ENCODE measurements around the gene FLNB. TPM values are rescaled to one million over a fixed set of nuclear protein-coding genes. Genes with fewer than 3 reads are reported as not detected.

Gene FLNB
- total and polyA plus RNA-seq, 2 experiments from 2014 or later = 60.6 to 186 TPM

DNA sequence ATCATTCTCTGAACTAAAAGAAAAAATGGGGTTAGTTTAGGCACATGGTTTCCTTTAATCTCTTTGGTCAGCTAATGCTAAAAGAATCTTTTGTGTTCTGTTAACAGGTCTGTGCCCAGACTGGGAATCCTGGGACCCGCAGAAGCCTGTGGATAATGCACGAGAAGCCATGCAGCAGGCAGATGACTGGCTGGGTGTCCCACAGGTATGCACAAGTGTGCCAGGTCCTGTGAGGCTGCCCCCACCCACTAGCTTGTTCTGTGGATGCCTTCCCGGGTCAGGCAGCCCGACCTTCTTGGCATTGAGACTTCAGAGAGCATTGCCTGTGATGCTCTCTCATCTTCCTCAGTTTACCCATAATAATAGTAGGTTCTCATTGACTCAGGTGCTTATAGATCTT lies 70.4 kb downstream of the FLNB start:
- TF ChIP-seq EZH2phosphoT487 (IDR thresholded peaks at IDR 0.05; ENCODE audit: insufficient read depth, low read depth) = no peak
- no peak for TF ChIP-seq EZH2 (IDR thresholded peaks at IDR 0.05; ENCODE audit: insufficient read depth, poor library complexity, severe bottlenecking)
- Histone ChIP-seq H3K4me1 (ENCODE audit: insufficient read depth) (peaks cover 3% of the 10 kb centered on the region; the same call in 1 of the 2 replicates), H3K9ac (no peak overlapping the region), H3K36me3 (ENCODE audit: low read depth) (peaks cover 57% of the 10 kb centered on the region), H3K9me2 (ENCODE audit: insufficient read depth) (no peaks in the 10 kb centered on the region), H4K20me1 (ENCODE audit: insufficient read depth) (peaks cover 6% of the 10 kb centered on the region; the same call in 1 of the 2 replicates), H3K27ac (no peak overlapping the region), H3K79me2 (ENCODE audit: insufficient read depth) (peaks cover 98% of the 10 kb centered on the region), H2AFZ (no peak overlapping the region), H3K27me3 (replicated peaks; ENCODE audit: insufficient read depth) (no peaks in the 10 kb centered on the region), H3K4me3 (no peak overlapping the region), H3K4me2 (ENCODE audit: unreplicated experiment) (no peak overlapping the region), H3F3A (ENCODE audit: insufficient read depth) (peaks cover 7% of the 10 kb centered on the region), H3K9me3 (ENCODE audit: low read depth) (no peaks in the 10 kb centered on the region)
- in situ Hi-C loops (cut with MboI) = no loop called here
- 83 to 94% methylated on average over 4 of the region's 4 CpGs for WGBS, 2 experiments (ENCODE audit: low coverage in 1 of 2, low lambda C conversion rate in 2 of 2, missing lambda C conversion rate in 2 of 2)
- no peak for DNase-seq

DNA sequence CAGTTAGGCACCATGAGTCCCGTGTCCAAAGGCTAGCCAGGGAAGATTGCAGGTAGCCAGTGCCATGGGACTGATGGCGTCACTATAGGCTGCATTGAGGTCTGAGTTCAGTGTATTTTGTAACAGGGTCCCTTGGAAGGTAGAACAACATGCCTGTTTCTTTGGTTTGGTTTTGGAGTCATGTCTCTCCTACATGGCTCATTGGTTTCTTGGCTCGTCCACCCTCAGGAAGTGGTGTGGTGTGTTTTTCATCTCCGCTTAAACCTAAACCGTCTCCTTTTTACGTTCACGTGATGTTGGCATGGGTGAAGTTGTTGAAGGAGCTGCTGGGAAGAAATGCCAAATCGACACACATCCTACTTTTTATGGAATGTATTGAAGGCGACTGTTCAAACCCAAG lies 71.6 kb downstream of the FLNB start:
- 93 to 99% methylated on average over 9 of the region's 9 CpGs for WGBS, 2 experiments (ENCODE audit: low coverage in 1 of 2, low lambda C conversion rate in 2 of 2, missing lambda C conversion rate in 2 of 2)
- in situ Hi-C loops (cut with MboI) = no loop called here
- Histone ChIP-seq H3K9ac (no peak overlapping the region), H4K20me1 (ENCODE audit: insufficient read depth) (peaks cover 6% of the 10 kb centered on the region; the same call in 1 of the 2 replicates), H3K4me2 (ENCODE audit: unreplicated experiment) (no peak overlapping the region), H3K79me2 (ENCODE audit: insufficient read depth) (peaks cover 98% of the 10 kb centered on the region), H2AFZ (no peak overlapping the region), H3K4me1 (ENCODE audit: insufficient read depth) (no peaks in the 10 kb centered on the region; the same call in 1 of the 2 replicates), H3F3A (ENCODE audit: insufficient read depth) (peaks cover 6% of the 10 kb centered on the region), H3K9me2 (ENCODE audit: insufficient read depth) (no peaks in the 10 kb centered on the region), H3K27me3 (replicated peaks; ENCODE audit: insufficient read depth) (no peaks in the 10 kb centered on the region), H3K27ac (no peak overlapping the region), H3K9me3 (ENCODE audit: low read depth) (no peaks in the 10 kb centered on the region), H3K4me3 (no peak overlapping the region), H3K36me3 (ENCODE audit: low read depth) (peaks cover 57% of the 10 kb centered on the region)
- no peak for DNase-seq
- TF ChIP-seq EZH2 (IDR thresholded peaks at IDR 0.05; ENCODE audit: insufficient read depth, poor library complexity, severe bottlenecking) = no peak
- TF ChIP-seq EZH2phosphoT487 (IDR thresholded peaks at IDR 0.05; ENCODE audit: insufficient read depth, low read depth) = no peak

- H4K20me1 ChIP-seq (ENCODE audit: insufficient read depth) = no peaks in the 10 kb centered on the region; the same call in 1 of the 2 replicates
- 64 to 67% methylated on average over 7 of the region's 7 CpGs for WGBS, 2 experiments (ENCODE audit: low coverage in 1 of 2, low lambda C conversion rate in 2 of 2, missing lambda C conversion rate in 2 of 2)
- H3K27me3 ChIP-seq (replicated peaks; ENCODE audit: insufficient read depth) = no peaks in the 10 kb centered on the region
- H2AFZ ChIP-seq = no peak overlapping the region
- no peak overlapping the region for H3K4me3 ChIP-seq
- no peak for DNase-seq
- H3K9me2 ChIP-seq (ENCODE audit: insufficient read depth) = no peaks in the 10 kb centered on the region
- H3K9me3 ChIP-seq (ENCODE audit: low read depth) = no peaks in the 10 kb centered on the region
- H3F3A ChIP-seq (ENCODE audit: insufficient read depth) = peaks cover 6% of the 10 kb centered on the region
- H3K4me1 ChIP-seq (ENCODE audit: insufficient read depth) = no peaks in the 10 kb centered on the region; the same call in 1 of the 2 replicates
- H3K36me3 ChIP-seq (ENCODE audit: low read depth) = peaks cover 60% of the 10 kb centered on the region
- peaks cover 98% of the 10 kb centered on the region for H3K79me2 ChIP-seq (ENCODE audit: insufficient read depth)
- H3K9ac ChIP-seq = no peak overlapping the region
- no peak overlapping the region for H3K27ac ChIP-seq
- no peak overlapping the region for H3K4me2 ChIP-seq (ENCODE audit: unreplicated experiment)
- in situ Hi-C loops (cut with MboI) = no loop called here
- TF ChIP-seq EZH2phosphoT487 (IDR thresholded peaks at IDR 0.05; ENCODE audit: insufficient read depth, low read depth) = no peak
- no peak for TF ChIP-seq EZH2 (IDR thresholded peaks at IDR 0.05; ENCODE audit: insufficient read depth, poor library complexity, severe bottlenecking)
Observed at GRCh38 chr3:58082047-58082446, 73.8 kb downstream of the FLNB start.

DNA sequence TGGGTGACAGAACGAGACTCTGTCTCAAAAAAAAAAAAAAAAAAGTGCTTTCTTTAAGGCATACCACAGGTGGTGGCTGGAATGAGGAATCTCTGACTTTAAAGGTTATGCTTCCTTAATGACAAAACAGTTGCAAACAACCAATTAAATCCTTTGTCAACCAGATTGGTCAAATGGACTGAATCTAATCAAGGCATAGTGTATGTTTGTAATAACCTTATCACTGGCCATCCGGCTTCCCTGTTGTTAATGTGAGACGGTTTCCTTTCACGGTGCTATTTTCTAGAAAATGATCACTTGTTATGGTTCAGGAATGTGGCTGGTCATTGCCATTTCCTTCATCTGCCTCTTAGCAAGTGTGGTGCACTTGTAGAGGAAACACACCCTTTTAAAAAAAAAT lies 75.9 kb downstream of the FLNB start:
- Histone ChIP-seq H4K20me1 (ENCODE audit: insufficient read depth) (no peaks in the 10 kb centered on the region; the same call in 1 of the 2 replicates), H3K9me2 (ENCODE audit: insufficient read depth) (no peaks in the 10 kb centered on the region), H3K4me3 (no peak overlapping the region), H3K4me1 (ENCODE audit: insufficient read depth) (no peaks in the 10 kb centered on the region), H2AFZ (no peak overlapping the region), H3K27ac (no peak overlapping the region), H3K9me3 (ENCODE audit: low read depth) (no peaks in the 10 kb centered on the region), H3F3A (ENCODE audit: insufficient read depth) (peaks cover 8% of the 10 kb centered on the region), H3K9ac (no peak overlapping the region), H3K79me2 (ENCODE audit: insufficient read depth) (peaks cover 98% of the 10 kb centered on the region), H3K36me3 (ENCODE audit: low read depth) (peaks cover 39% of the 10 kb centered on the region; the same call in 1 of the 2 replicates), H3K4me2 (ENCODE audit: unreplicated experiment) (no peak overlapping the region), H3K27me3 (replicated peaks; ENCODE audit: insufficient read depth) (no peaks in the 10 kb centered on the region)
- no peak for DNase-seq
- in situ Hi-C loops (cut with MboI) = no loop called here
- TF ChIP-seq EZH2 (IDR thresholded peaks at IDR 0.05; ENCODE audit: insufficient read depth, poor library complexity, severe bottlenecking) (no peak), EZH2phosphoT487 (IDR thresholded peaks at IDR 0.05; ENCODE audit: insufficient read depth, low read depth) (no peak)
- 69 to 72% methylated on average over 4 of the region's 4 CpGs for WGBS, 2 experiments (ENCODE audit: low coverage in 1 of 2, low lambda C conversion rate in 2 of 2, missing lambda C conversion rate in 2 of 2)

Data from GM23248 (cell line).